ENCODE measurements around the gene C1QTNF9B. TPM values are rescaled to one million over a fixed set of nuclear protein-coding genes. Genes with fewer than 3 reads are reported as not detected.
"Not testable (repeated sequence)": the region's sequence is repeated elsewhere in the genome, so short reads cannot be mapped to it uniquely, and the experiment has no call there.

The C1QTNF9B gene
- total RNA-seq, 1 donor from 2014 or later = not detected

GRCh38 chr13:23898101-23898500 is 799 bp upstream of the C1QTNF9B start:
- Mint-ChIP-seq H3K27ac (no peak overlapping the region), H3K9me3 (no peaks in the 10 kb centered on the region), H3K36me3 (ENCODE audit: low read depth) (no peaks in the 10 kb centered on the region), H3K4me1 (peaks cover 2% of the 10 kb centered on the region), H3K4me3 (no peak overlapping the region), H3K27me3 (peaks cover 12% of the 10 kb centered on the region)
- intact Hi-C loops (cut with micrococcal nuclease) = no loop called here
- ATAC-seq (ENCODE audit: low read depth) (no peak), DNase-seq (no peak)
- TF ChIP-seq CTCF (IDR thresholded peaks at IDR 0.05) = no peak
- POLR2A ChIA-PET = interaction anchor here (0.7 kb wide), 1 partner anchor 88 kb away, joined by 4 read pairs; no protein-coding TSS in a partner anchor
- CTCF ChIA-PET = interaction anchor here (0.6 to 1.9 kb wide), 2 partner anchors 89 to 431 kb away, joined by 3 to 5 read pairs; no protein-coding TSS in a partner anchor

- H3K27ac Mint-ChIP-seq; H3K9me3 Mint-ChIP-seq; POLR2A ChIA-PET; H3K4me3 Mint-ChIP-seq; CTCF ChIA-PET; ATAC-seq (ENCODE audit: low read depth); H3K27me3 Mint-ChIP-seq; DNase-seq; H3K4me1 Mint-ChIP-seq; intact Hi-C loops (cut with micrococcal nuclease); H3K36me3 Mint-ChIP-seq (ENCODE audit: low read depth): not testable (repeated sequence)
Measured at GRCh38 chr13:23894746-23895145, 2.6 kb downstream of the C1QTNF9B start.

- DNase-seq; H3K9me3 Mint-ChIP-seq; H3K36me3 Mint-ChIP-seq (ENCODE audit: low read depth); POLR2A ChIA-PET; H3K4me3 Mint-ChIP-seq; ATAC-seq (ENCODE audit: low read depth); H3K27me3 Mint-ChIP-seq; CTCF ChIA-PET; intact Hi-C loops (cut with micrococcal nuclease); H3K27ac Mint-ChIP-seq: not testable (repeated sequence)
- peaks cover 14% of the 10 kb centered on the region for H3K4me1 Mint-ChIP-seq
Measured at GRCh38 chr13:23893791-23894190, 3.5 kb downstream of the C1QTNF9B start.

GRCh38 chr13:23889615-23890607 is 7.4 kb downstream of the C1QTNF9B start:
- peak overlapping the region; percentile 91 for H3K4me3 Mint-ChIP-seq
- DNase-seq (no peak), ATAC-seq (ENCODE audit: low read depth) (peak; percentile 17)
- ChIA-PET POLR2A (interaction anchor here (0.6 to 1.8 kb wide), 4 partner anchors 13 to 311 kb away, joined by 3 to 6 read pairs (median 4); no protein-coding TSS in a partner anchor), CTCF (interaction anchor here (0.8 to 1.7 kb wide), 4 partner anchors 82 to 423 kb away, joined by 3 to 4 read pairs (median 3); no protein-coding TSS in a partner anchor)
- no peaks in the 10 kb centered on the region for H3K27me3 Mint-ChIP-seq
- TF ChIP-seq CTCF (IDR thresholded peaks at IDR 0.05) = no peak
- H3K4me1 Mint-ChIP-seq = peaks cover 27% of the 10 kb centered on the region
- H3K36me3 Mint-ChIP-seq (ENCODE audit: low read depth) = peaks cover 3% of the 10 kb centered on the region
- H3K9me3 Mint-ChIP-seq = no peaks in the 10 kb centered on the region
- peak overlapping the region; percentile 71 for H3K27ac Mint-ChIP-seq
- intact Hi-C loops (cut with micrococcal nuclease) = loop anchor here (1.0 to 5.0 kb wide), 11 partner anchors 83 to 1412 kb away; partner anchors contain the start of genes NUP58, PARP4 and SPATA13

- ChIA-PET CTCF (interaction anchor here (0.8 to 1.6 kb wide), 3 partner anchors 41 to 422 kb away, joined by 3 to 4 read pairs (median 3); no protein-coding TSS in a partner anchor), POLR2A (interaction anchor here (0.6 to 1.8 kb wide), 4 partner anchors 10 to 310 kb away, joined by 3 to 6 read pairs (median 4); no protein-coding TSS in a partner anchor)
- ATAC-seq (ENCODE audit: low read depth) = peak; percentile 93
- no peaks in the 10 kb centered on the region for H3K27me3 Mint-ChIP-seq
- intact Hi-C loops (cut with micrococcal nuclease) = loop anchor here (1.0 to 5.0 kb wide), 11 partner anchors 82 to 1413 kb away; partner anchors contain the start of genes NUP58, PARP4 and SPATA13
- TF ChIP-seq CTCF (IDR thresholded peaks at IDR 0.05) = no peak
- peak within 1 kb of the TSS; percentile 91 for H3K4me3 Mint-ChIP-seq
- peak; percentile 84 for DNase-seq
- H3K27ac Mint-ChIP-seq = peak within 1 kb of the TSS; percentile 71
- peaks cover 11% of the 10 kb centered on the region for H3K36me3 Mint-ChIP-seq (ENCODE audit: low read depth)
- H3K4me1 Mint-ChIP-seq = peaks cover 27% of the 10 kb centered on the region
- H3K9me3 Mint-ChIP-seq = no peaks in the 10 kb centered on the region
Measured at GRCh38 chr13:23888658-23889614, 8.4 kb downstream of the C1QTNF9B start, which contains the start of gene MIPEP. Gene MIPEP, minus strand, starts transcription at chr13:23889400. Its CDS starts 80 bp downstream, at chr13:23889320.

- H3K36me3 Mint-ChIP-seq (ENCODE audit: low read depth) = peaks cover 37% of the 10 kb centered on the region
- POLR2A ChIA-PET; DNase-seq; intact Hi-C loops (cut with micrococcal nuclease); ATAC-seq (ENCODE audit: low read depth); H3K9me3 Mint-ChIP-seq; H3K27ac Mint-ChIP-seq; CTCF ChIA-PET; H3K4me3 Mint-ChIP-seq; H3K27me3 Mint-ChIP-seq: not testable (repeated sequence)
- peaks cover 15% of the 10 kb centered on the region for H3K4me1 Mint-ChIP-seq
Measured at GRCh38 chr13:23884361-23884760, 12.9 kb downstream of the C1QTNF9B start.
